ENCODE results near the gene COMMD10.
A peak's percentile ranks its signal among the peaks of the same experiment; 100 is the strongest.
"Not testable (repeated sequence)": the region's sequence is repeated elsewhere in the genome, so short reads cannot be mapped to it uniquely, and the experiment has no call there.

COMMD10 gene

GRCh38 chr5:116097301-116097700 is 12.5 kb downstream of the COMMD10 start:
- DNase-seq (ENCODE audit: low read depth) = no peak

DNA sequence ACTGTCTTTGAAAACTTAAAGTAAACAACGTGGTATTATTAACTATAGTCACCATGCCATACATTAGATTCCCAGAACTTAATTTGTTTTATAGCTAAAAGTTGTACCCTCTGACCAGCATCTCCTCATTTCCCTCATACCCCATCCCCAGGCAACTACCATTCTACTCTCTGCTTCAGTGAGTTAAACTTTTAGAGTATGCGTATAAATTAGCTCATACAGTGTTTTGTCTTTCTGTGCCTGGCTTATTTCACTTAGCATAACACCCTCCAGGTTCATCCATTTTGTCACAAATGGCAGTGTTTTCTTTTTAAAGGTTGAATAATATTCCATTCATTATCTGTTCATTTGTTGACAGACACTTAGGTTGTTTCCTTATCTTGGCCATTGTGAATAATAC is 14.2 kb downstream of the COMMD10 start:
- DNase-seq (ENCODE audit: low read depth) = no peak

DNA sequence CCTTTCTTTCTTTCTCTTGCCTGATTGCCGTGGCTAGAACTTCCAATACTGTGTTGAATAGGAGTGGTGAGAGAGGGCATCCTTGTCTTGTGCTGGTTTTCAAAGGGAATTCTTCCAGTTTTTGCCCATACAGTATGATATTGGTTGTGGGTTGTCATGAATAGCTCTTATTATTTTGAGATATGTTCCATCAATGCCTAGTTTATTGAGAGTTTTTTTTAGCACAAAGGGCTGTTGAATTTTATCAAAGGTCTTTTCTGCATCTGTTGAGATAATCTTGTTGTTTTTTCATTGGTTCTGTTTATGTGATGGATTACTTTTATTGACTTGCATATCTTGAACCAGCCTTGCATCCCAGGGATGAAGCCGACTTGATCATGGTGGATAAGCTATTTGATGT is 20.1 kb downstream of the COMMD10 start:
- not testable (repeated sequence) for DNase-seq (ENCODE audit: low read depth)

GRCh38 chr5:116115163-116115562 is 30.3 kb downstream of the COMMD10 start:
- DNase-seq (ENCODE audit: low read depth) = no peak

DNA sequence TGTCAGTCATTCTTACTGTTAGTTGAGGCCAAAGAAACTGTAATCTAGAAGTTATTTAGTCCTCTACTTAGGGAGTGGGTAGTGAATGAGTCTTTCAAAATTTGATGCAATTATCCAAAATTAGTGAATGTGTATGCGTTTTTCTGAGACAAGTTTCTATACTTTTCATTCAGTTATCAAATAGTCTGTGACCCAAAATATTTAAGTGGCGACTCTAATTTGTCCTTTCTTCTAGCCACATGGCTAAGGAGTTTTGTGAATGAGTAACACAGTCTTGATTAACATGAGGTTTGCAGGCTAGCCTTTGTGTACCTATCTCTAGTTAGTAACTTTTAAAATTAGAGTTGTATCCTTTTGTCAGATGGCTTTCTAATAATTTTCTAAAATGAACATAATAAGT is 45.6 kb downstream of the COMMD10 start:
- DNase-seq (ENCODE audit: low read depth) = no peak

GRCh38 chr5:116130976-116131375 is 46.2 kb downstream of the COMMD10 start:
- DNase-seq (ENCODE audit: low read depth) = no peak

DNA sequence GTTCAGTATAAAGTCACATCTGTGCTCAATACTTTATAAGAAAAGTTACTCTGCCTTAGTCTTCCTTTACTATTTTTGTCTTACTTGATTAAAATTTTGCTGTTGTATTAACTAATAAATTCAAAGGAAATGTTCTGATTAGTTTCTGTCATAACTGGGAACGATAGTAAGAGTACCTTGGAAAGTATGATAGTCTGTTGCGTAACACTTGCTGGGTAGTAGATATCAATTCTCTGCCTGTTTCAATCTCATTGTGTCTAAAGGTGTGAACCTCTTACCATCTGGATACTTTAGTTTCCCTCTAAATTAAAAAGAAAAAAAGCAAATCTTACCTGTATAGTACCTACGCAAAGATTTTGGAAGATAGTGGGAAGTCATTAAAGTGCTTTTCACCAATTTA is 48.5 kb downstream of the COMMD10 start:
- DNase-seq (ENCODE audit: low read depth) = no peak

DNA sequence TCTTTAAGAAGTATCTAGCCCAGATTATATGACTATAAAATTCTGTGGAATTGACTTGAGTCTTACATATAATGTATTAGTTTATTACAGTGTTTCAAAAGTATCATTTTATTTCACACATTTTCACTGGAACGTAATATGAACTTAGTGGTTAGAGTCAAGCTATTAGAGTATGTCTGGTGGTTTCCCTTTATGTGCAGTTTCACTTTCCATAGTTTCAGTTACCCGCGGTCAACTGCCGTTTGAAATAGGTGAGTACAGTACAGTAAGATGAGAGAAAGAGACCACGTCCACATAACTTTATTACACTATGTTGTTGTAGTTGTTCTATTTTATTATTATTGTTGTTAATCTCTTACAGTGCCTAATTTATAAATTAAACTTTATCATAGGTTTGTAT is 50.5 kb downstream of the COMMD10 start:
- no peak for DNase-seq (ENCODE audit: low read depth)

GRCh38 chr5:116137544-116138378 is 52.9 kb downstream of the COMMD10 start:
- peak; percentile 33 for DNase-seq (ENCODE audit: low read depth)

DNA sequence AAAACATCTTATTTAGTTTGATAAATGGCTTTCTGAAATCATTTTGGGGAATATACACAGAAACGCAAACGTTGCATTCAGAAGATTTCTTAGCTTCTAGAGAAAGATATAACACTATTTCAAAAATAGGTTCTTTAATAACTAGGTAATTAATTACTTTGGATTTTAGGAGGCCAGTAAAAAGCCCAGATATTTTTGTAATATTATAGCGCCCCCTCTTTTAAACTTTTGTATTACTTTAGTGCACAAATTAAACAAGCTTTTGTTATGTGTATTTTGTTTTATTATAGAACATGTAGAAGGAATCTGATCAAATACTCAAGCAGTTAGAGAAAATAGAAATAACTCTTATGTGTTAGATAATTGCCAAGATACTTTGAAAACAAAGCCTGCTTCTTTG is 57.7 kb downstream of the COMMD10 start:
- no peak for DNase-seq (ENCODE audit: low read depth)

GRCh38 chr5:116144103-116144502 is 59.3 kb downstream of the COMMD10 start:
- DNase-seq (ENCODE audit: low read depth) = no peak

- no peak for DNase-seq (ENCODE audit: low read depth)
Observed at GRCh38 chr5:116144991-116145390, 60.2 kb downstream of the COMMD10 start.

GRCh38 chr5:116145416-116145815 is 60.6 kb downstream of the COMMD10 start:
- DNase-seq (ENCODE audit: low read depth) = no peak

- DNase-seq (ENCODE audit: low read depth) = no peak
Observed at GRCh38 chr5:116152169-116152568, 67.3 kb downstream of the COMMD10 start.

DNA sequence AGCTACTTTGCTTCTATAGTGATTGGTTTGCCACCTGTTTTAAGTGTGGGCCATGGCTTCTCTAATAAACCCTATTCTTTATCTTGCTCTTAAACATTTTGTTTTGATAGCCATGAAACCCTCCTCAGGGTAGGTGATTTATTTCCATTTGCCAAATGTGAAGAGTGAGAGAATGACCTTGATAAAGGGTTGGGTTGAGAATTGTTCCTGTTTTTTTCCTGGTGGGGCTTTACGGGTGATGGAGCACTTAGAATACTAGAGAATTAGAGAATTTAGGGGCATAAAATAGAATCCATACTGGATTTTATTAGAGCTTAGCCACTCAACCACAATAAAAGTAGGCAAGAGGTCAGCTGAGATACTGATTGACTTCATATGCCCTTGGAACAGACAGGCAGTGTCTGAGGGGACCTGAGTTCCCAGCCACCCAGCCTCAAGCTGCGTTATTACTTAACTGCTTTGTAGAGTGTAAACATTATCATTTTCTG is 68.9 kb downstream of the COMMD10 start:
- no peak for DNase-seq (ENCODE audit: low read depth)

GRCh38 chr5:116154252-116154651 is 69.4 kb downstream of the COMMD10 start:
- no peak for DNase-seq (ENCODE audit: low read depth)

DNA sequence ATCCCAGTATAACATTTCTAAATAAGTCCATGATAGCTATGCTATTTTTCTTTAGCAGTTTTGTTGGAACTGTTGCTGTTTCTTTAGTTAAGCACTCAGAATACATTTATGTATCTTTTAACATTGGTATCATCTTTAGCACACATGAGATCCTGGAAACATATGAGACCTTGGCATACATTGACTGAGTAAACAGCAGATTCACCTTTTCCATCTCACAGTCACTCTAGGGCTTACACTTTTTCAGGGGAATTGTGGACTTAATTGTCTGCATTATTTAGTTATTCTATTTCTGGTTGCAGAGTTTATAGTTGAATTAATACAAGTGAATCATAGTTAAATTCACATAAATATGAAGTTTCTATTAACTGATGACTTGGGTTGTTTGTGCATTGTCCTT is 70.1 kb downstream of the COMMD10 start:
- DNase-seq (ENCODE audit: low read depth) = no peak

- DNase-seq (ENCODE audit: low read depth) = no peak
Observed at GRCh38 chr5:116157902-116158301, 73.1 kb downstream of the COMMD10 start.

DNA sequence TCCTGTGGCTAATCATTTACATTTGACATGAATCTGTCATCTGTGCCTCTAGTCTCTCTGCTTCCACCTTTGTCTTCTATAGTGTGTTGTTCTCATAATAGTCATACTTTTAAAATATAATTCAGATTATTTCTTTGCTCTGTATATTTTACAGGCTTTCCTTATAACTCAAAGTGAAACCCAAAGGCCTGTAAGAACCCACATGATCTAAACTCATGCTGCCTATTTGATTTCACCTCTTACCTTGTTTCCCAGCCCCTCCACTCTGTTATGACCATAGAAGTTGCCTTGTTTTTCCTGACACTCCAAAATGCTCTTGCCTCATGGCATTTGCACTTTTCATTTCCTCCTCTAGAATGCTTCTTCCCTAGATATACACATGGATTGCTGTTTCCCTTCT is 74.2 kb downstream of the COMMD10 start:
- DNase-seq (ENCODE audit: low read depth) = no peak

- DNase-seq (ENCODE audit: low read depth) = no peak
Observed at GRCh38 chr5:116174111-116174510, 89.3 kb downstream of the COMMD10 start.

GRCh38 chr5:116176121-116176520 is 91.3 kb downstream of the COMMD10 start:
- DNase-seq (ENCODE audit: low read depth) = no peak

DNA sequence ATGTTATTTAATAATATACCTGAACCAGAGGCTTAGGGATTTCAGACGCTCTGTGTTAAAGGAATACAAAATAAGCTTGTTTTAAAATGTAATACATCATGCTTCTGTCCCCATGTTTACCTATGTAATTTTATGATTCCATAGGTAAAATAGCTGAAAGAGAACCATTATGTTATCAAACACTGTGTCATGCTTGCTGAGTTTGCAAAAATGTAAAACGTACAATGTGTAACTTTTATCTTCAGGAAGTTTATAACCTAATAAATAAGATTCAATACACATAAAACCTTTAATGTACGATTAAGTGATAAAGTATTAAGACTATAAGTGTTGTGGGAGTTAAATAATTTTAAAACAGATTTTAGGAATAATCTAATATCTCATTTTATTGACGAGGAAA is 94.1 kb downstream of the COMMD10 start:
- DNase-seq (ENCODE audit: low read depth) = no peak

GRCh38 chr5:116209166-116209565 is 124.3 kb downstream of the COMMD10 start:
- no peak for DNase-seq (ENCODE audit: low read depth)

- no peak for DNase-seq (ENCODE audit: low read depth)
Observed at GRCh38 chr5:116212225-116212624, 127.4 kb downstream of the COMMD10 start.

All from stromal cell of bone marrow (primary cell).